Measurements from ENCODE around the gene PDZD7.

The PDZD7 gene

GRCh38 chr10:101042667-101043362 is 11.9 kb upstream of the PDZD7 start:
- peak overlapping the region; percentile 96 for H3K27ac ChIP-seq
- CTCF ChIA-PET = interaction anchor here (0.5 to 5.3 kb wide), 16 partner anchors 9 to 608 kb away, joined by 3 to 32 read pairs (median 4); no protein-coding TSS in a partner anchor
- TF ChIP-seq CTCF (conservative IDR thresholded peaks at IDR 0.05; ENCODE audit: low read depth) = no peak
- DNase-seq (ENCODE audit: low spot score) = peak; percentile 99
- POLR2A ChIA-PET (ENCODE audit: low non-redundant PET) = interaction anchor here (0.5 to 2.3 kb wide), 11 partner anchors 9 to 100 kb away, joined by 3 to 11 read pairs (median 4); partner anchors contain the start of gene KAZALD1

- no peak for DNase-seq (ENCODE audit: low spot score)
- ChIA-PET CTCF (interaction anchor here (0.6 to 5.3 kb wide), 19 partner anchors 9 to 529 kb away, joined by 3 to 32 read pairs (median 4); partner anchors contain the start of gene KAZALD1), POLR2A (ENCODE audit: low non-redundant PET) (interaction anchor here (0.5 to 2.3 kb wide), 8 partner anchors 9 to 100 kb away, joined by 3 to 11 read pairs (median 4); partner anchors contain the start of gene KAZALD1)
- TF ChIP-seq CTCF (conservative IDR thresholded peaks at IDR 0.05; ENCODE audit: low read depth) = no peak
- H3K27ac ChIP-seq = peak overlapping the region; percentile 96
Observed at GRCh38 chr10:101042118-101042517, 11.2 kb upstream of the PDZD7 start.

GRCh38 chr10:101041252-101041761 is 10.4 kb upstream of the PDZD7 start:
- ChIA-PET POLR2A (ENCODE audit: low non-redundant PET) (interaction anchor here (0.7 to 0.8 kb wide), 2 partner anchors 9 to 11 kb away, joined by 3 read pairs; no protein-coding TSS in a partner anchor), CTCF (interaction anchor here (0.6 to 5.3 kb wide), 23 partner anchors 9 to 1504 kb away, joined by 3 to 32 read pairs (median 4); partner anchors contain the start of gene KAZALD1)
- peak overlapping the region; percentile 60 for H3K27ac ChIP-seq
- peak; percentile 91 for DNase-seq (ENCODE audit: low spot score)
- peak; percentile 85 for TF ChIP-seq CTCF (conservative IDR thresholded peaks at IDR 0.05; ENCODE audit: low read depth)

- no peak for TF ChIP-seq CTCF (conservative IDR thresholded peaks at IDR 0.05; ENCODE audit: low read depth)
- no peak for DNase-seq (ENCODE audit: low spot score)
- CTCF ChIA-PET = interaction anchor here (0.6 to 5.3 kb wide), 15 partner anchors 9 to 1504 kb away, joined by 3 to 32 read pairs (median 5); no protein-coding TSS in a partner anchor
- POLR2A ChIA-PET (ENCODE audit: low non-redundant PET) = interaction anchor here (0.8 kb wide), 1 partner anchor 9 kb away, joined by 3 read pairs; no protein-coding TSS in a partner anchor
- H3K27ac ChIP-seq = peak overlapping the region; percentile 60
Observed at GRCh38 chr10:101040851-101041250, 9.9 kb upstream of the PDZD7 start.

- peak overlapping the region; percentile 60 for H3K27ac ChIP-seq
- POLR2A ChIA-PET (ENCODE audit: low non-redundant PET) = no interaction called here
- CTCF ChIA-PET = interaction anchor here (0.6 to 5.3 kb wide), 7 partner anchors 11 to 980 kb away, joined by 3 to 32 read pairs (median 4); partner anchors contain the start of gene SEC31B
- no peak for TF ChIP-seq CTCF (conservative IDR thresholded peaks at IDR 0.05; ENCODE audit: low read depth)
- DNase-seq (ENCODE audit: low spot score) = no peak
Observed at GRCh38 chr10:101040061-101040460, 9.1 kb upstream of the PDZD7 start.

- ChIA-PET POLR2A (ENCODE audit: low non-redundant PET) (no interaction called here), CTCF (interaction anchor here (0.9 kb wide), 1 partner anchor 103 kb away, joined by 3 read pairs; no protein-coding TSS in a partner anchor)
- no peak overlapping the region for H3K27ac ChIP-seq
- TF ChIP-seq CTCF (conservative IDR thresholded peaks at IDR 0.05; ENCODE audit: low read depth) = no peak
- DNase-seq (ENCODE audit: low spot score) = no peak
Observed at GRCh38 chr10:101038484-101038883, 7.6 kb upstream of the PDZD7 start.

Measured in RWPE1 (cell line).